Measurements from ENCODE around the gene PRIM2. TPM values are rescaled to one million over a fixed set of nuclear protein-coding genes. Genes with fewer than 3 reads are reported as not detected.
A peak's percentile ranks its signal among the peaks of the same experiment; 100 is the strongest.
"Not testable (repeated sequence)": the region's sequence is repeated elsewhere in the genome, so short reads cannot be mapped to it uniquely, and the experiment has no call there.

PRIM2 gene
- polyA plus RNA-seq, 1 donor from 2014 or later = 9.1 TPM

GRCh38 chr6:57301757-57302156 lies 15.7 kb upstream of the PRIM2 start:
- no peak overlapping the region for H3K27ac Mint-ChIP-seq

GRCh38 chr6:57302477-57302876 lies 15.0 kb upstream of the PRIM2 start:
- H3K9me3 Mint-ChIP-seq = peaks cover 0 to 2% (median 0%) of the 10 kb centered on the region in 3 donors
- no peaks in the 10 kb centered on the region for H3K4me1 Mint-ChIP-seq
- H3K36me3 Mint-ChIP-seq = no peaks in the 10 kb centered on the region
- H3K4me3 Mint-ChIP-seq = no peak overlapping the region
- no peak overlapping the region for H3K27ac Mint-ChIP-seq
- H3K27me3 Mint-ChIP-seq = peaks cover 7% of the 10 kb centered on the region

More at GRCh38 chr6:57301757-57302156, 15.7 kb upstream of the PRIM2 start:
- no peaks in the 10 kb centered on the region for H3K9me3 Mint-ChIP-seq
- no peaks in the 10 kb centered on the region for H3K36me3 Mint-ChIP-seq
- H3K4me1 Mint-ChIP-seq = no peaks in the 10 kb centered on the region
- H3K27me3 Mint-ChIP-seq = peaks cover 7% of the 10 kb centered on the region
- no peak overlapping the region for H3K4me3 Mint-ChIP-seq

- H3K27me3 Mint-ChIP-seq = peaks cover 12% of the 10 kb centered on the region
- no peaks in the 10 kb centered on the region for H3K4me1 Mint-ChIP-seq
- H3K27ac Mint-ChIP-seq = no peak overlapping the region
- H3K4me3 Mint-ChIP-seq = no peak overlapping the region
- H3K36me3 Mint-ChIP-seq = no peaks in the 10 kb centered on the region
- H3K9me3 Mint-ChIP-seq = peaks cover 0 to 4% (median 0%) of the 10 kb centered on the region in 3 donors
These were observed 13.3 kb upstream of the PRIM2 start for GRCh38 chr6:57303931-57304681.

GRCh38 chr6:57305107-57305506 lies 12.3 kb upstream of the PRIM2 start:
- H3K9me3 Mint-ChIP-seq = peaks cover 0 to 4% (median 0%) of the 10 kb centered on the region in 3 donors
- no peak overlapping the region for H3K4me3 Mint-ChIP-seq
- no peaks in the 10 kb centered on the region for H3K36me3 Mint-ChIP-seq
- no peaks in the 10 kb centered on the region for H3K4me1 Mint-ChIP-seq
- H3K27me3 Mint-ChIP-seq = peaks cover 12% of the 10 kb centered on the region
- no peak overlapping the region for H3K27ac Mint-ChIP-seq

- no peaks in the 10 kb centered on the region for H3K36me3 Mint-ChIP-seq
- peaks cover 12% of the 10 kb centered on the region for H3K27me3 Mint-ChIP-seq
- H3K4me3 Mint-ChIP-seq = no peak overlapping the region
- H3K27ac Mint-ChIP-seq = no peak overlapping the region
- no peaks in the 10 kb centered on the region for H3K4me1 Mint-ChIP-seq
- H3K9me3 Mint-ChIP-seq = peaks cover 0 to 6% (median 0%) of the 10 kb centered on the region in 3 donors
These were observed 11.7 kb upstream of the PRIM2 start for GRCh38 chr6:57305761-57306160.

- peaks cover 12% of the 10 kb centered on the region for H3K27me3 Mint-ChIP-seq
- H3K27ac Mint-ChIP-seq = no peak overlapping the region
- H3K4me3 Mint-ChIP-seq = no peak overlapping the region
- peaks cover 0 to 6% (median 0%) of the 10 kb centered on the region in 3 donors for H3K9me3 Mint-ChIP-seq
- H3K36me3 Mint-ChIP-seq = no peaks in the 10 kb centered on the region
- H3K4me1 Mint-ChIP-seq = no peaks in the 10 kb centered on the region
These were observed 11.2 kb upstream of the PRIM2 start for GRCh38 chr6:57306273-57306672.

GRCh38 chr6:57307850-57308249 lies 9.6 kb upstream of the PRIM2 start:
- Mint-ChIP-seq H3K4me3 (no peak overlapping the region), H3K4me1 (no peaks in the 10 kb centered on the region), H3K27me3 (peaks cover 12% of the 10 kb centered on the region), H3K36me3 (no peaks in the 10 kb centered on the region), H3K9me3 (peaks cover 0 to 6% (median 0%) of the 10 kb centered on the region in 3 donors), H3K27ac (no peak overlapping the region)

- not testable (repeated sequence) for H3K4me3 Mint-ChIP-seq, H3K36me3 Mint-ChIP-seq, H3K4me1 Mint-ChIP-seq, H3K27ac Mint-ChIP-seq, H3K9me3 Mint-ChIP-seq
- H3K27me3 Mint-ChIP-seq = peaks cover 12% of the 10 kb centered on the region
These were observed 8.7 kb upstream of the PRIM2 start for GRCh38 chr6:57308755-57309154.

GRCh38 chr6:57310095-57310816 lies 7.2 kb upstream of the PRIM2 start:
- peaks cover 12% of the 10 kb centered on the region for H3K27me3 Mint-ChIP-seq
- H3K4me1 Mint-ChIP-seq, H3K27ac Mint-ChIP-seq, H3K4me3 Mint-ChIP-seq, H3K9me3 Mint-ChIP-seq, H3K36me3 Mint-ChIP-seq: not testable (repeated sequence)

- no peaks in the 10 kb centered on the region for H3K4me1 Mint-ChIP-seq
- no peak overlapping the region for H3K4me3 Mint-ChIP-seq
- peaks cover 0 to 6% (median 0%) of the 10 kb centered on the region in 3 donors for H3K9me3 Mint-ChIP-seq
- H3K36me3 Mint-ChIP-seq = no peaks in the 10 kb centered on the region
- no peak overlapping the region for H3K27ac Mint-ChIP-seq
- H3K27me3 Mint-ChIP-seq = peaks cover 12% of the 10 kb centered on the region
These were observed 6.6 kb upstream of the PRIM2 start for GRCh38 chr6:57310817-57311157.

- not testable (repeated sequence) for H3K36me3 Mint-ChIP-seq, H3K9me3 Mint-ChIP-seq, H3K27me3 Mint-ChIP-seq, H3K4me1 Mint-ChIP-seq, H3K27ac Mint-ChIP-seq, H3K4me3 Mint-ChIP-seq
These were observed 6.0 kb upstream of the PRIM2 start for GRCh38 chr6:57311300-57312003.

- peaks cover 0 to 5% (median 0%) of the 10 kb centered on the region in 3 donors for H3K4me1 Mint-ChIP-seq
- no peak overlapping the region for H3K27ac Mint-ChIP-seq
- H3K27me3 Mint-ChIP-seq = peaks cover 5% of the 10 kb centered on the region
- H3K36me3 Mint-ChIP-seq = no peaks in the 10 kb centered on the region
- peaks cover 0 to 6% (median 0%) of the 10 kb centered on the region in 3 donors for H3K9me3 Mint-ChIP-seq
- no peak overlapping the region for H3K4me3 Mint-ChIP-seq
These were observed 5.5 kb upstream of the PRIM2 start for GRCh38 chr6:57312004-57312345.

- Mint-ChIP-seq H3K9me3 (peaks cover 0 to 2% (median 0%) of the 10 kb centered on the region in 3 donors), H3K4me1 (peaks cover 5 to 10% (median 6%) of the 10 kb centered on the region in 3 donors), H3K27me3 (peaks cover 1% of the 10 kb centered on the region), H3K4me3 (no peak overlapping the region), H3K27ac (no peak overlapping the region), H3K36me3 (peaks cover 1% of the 10 kb centered on the region)
These were observed 4.4 kb upstream of the PRIM2 start for GRCh38 chr6:57313009-57313408.

GRCh38 chr6:57313711-57314471 lies 3.5 kb upstream of the PRIM2 start:
- no peaks in the 10 kb centered on the region for H3K27me3 Mint-ChIP-seq
- no peak overlapping the region for H3K4me3 Mint-ChIP-seq
- H3K27ac Mint-ChIP-seq = peak overlapping the region in 1 of 3 donors; percentile 23
- peaks cover 0 to 2% (median 0%) of the 10 kb centered on the region in 3 donors for H3K9me3 Mint-ChIP-seq
- peaks cover 1% of the 10 kb centered on the region for H3K36me3 Mint-ChIP-seq
- H3K4me1 Mint-ChIP-seq = peaks cover 6 to 13% (median 12%) of the 10 kb centered on the region in 3 donors

GRCh38 chr6:57315111-57315510 lies 2.3 kb upstream of the PRIM2 start:
- peak overlapping the region in 1 of 4 donors; percentile 60 for H3K4me3 Mint-ChIP-seq
- peaks cover 0 to 2% (median 0%) of the 10 kb centered on the region in 3 donors for H3K9me3 Mint-ChIP-seq
- no peaks in the 10 kb centered on the region for H3K27me3 Mint-ChIP-seq
- peaks cover 7% of the 10 kb centered on the region for H3K36me3 Mint-ChIP-seq
- H3K27ac Mint-ChIP-seq = peak overlapping the region in 1 of 3 donors; percentile 10
- H3K4me1 Mint-ChIP-seq = peaks cover 14 to 23% (median 16%) of the 10 kb centered on the region in 3 donors

All from IgD-negative memory B cell (primary cell).